GM21786 (cell line): ENCODE data around the gene MFSD2B.
"Not testable (repeated sequence)": the region's sequence is repeated elsewhere in the genome, so short reads cannot be mapped to it uniquely, and the experiment has no call there.

ENCODE experiments used
- ATAC-seq: cut with Tn5 transposase; IDR thresholded peaks from one replicate; pipeline ENCODE4 v1.9.1; 2021; ENCODE audit not compliant: unreplicated experiment

Gene MFSD2B, protein sequence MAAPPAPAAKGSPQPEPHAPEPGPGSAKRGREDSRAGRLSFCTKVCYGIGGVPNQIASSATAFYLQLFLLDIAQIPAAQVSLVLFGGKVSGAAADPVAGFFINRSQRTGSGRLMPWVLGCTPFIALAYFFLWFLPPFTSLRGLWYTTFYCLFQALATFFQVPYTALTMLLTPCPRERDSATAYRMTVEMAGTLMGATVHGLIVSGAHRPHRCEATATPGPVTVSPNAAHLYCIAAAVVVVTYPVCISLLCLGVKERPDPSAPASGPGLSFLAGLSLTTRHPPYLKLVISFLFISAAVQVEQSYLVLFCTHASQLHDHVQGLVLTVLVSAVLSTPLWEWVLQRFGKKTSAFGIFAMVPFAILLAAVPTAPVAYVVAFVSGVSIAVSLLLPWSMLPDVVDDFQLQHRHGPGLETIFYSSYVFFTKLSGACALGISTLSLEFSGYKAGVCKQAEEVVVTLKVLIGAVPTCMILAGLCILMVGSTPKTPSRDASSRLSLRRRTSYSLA

DNA sequence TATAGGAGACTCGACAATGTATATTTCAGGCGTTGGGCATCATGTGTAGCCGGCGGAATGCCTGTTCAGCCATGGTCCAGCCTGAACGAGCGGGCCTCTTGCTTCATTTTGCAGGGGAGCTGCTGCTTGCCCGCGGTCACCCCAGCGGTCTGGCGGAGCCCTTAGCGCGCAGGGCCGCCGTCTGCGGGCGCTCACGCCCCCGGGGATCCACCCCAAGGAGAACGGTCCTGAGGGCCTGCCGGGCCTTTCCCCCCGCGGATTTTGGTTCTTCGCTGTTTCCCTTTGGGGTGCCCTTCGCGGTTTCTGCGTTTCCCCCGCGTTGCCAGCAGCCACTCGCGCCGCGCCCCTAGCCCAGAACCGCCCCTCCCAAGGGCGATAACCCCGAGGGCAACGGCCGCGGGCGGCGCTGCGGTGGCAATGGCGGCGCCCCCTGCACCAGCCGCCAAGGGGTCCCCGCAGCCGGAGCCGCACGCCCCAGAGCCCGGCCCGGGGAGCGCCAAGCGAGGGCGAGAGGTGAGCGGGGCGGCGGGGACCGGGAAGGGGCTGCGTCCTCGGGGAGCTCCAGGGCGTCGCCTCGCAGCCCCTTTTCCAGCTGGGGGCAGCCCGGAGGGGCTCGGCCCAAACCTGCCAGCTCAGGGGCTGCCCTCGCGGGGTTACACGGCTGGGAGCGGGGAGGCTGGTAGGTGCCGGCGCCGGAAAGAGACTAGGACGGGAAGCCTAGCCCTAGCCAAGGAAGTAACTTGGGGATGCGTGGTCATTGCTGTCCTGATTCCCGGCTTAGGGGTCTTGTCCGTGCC is at the start of gene MFSD2B:
Gene MFSD2B (plus strand): TSS at position 406 of the 797 bp plus-strand sequence. CDS start 12 bp downstream, at position 418.
- ATAC-seq = no peak

DNA sequence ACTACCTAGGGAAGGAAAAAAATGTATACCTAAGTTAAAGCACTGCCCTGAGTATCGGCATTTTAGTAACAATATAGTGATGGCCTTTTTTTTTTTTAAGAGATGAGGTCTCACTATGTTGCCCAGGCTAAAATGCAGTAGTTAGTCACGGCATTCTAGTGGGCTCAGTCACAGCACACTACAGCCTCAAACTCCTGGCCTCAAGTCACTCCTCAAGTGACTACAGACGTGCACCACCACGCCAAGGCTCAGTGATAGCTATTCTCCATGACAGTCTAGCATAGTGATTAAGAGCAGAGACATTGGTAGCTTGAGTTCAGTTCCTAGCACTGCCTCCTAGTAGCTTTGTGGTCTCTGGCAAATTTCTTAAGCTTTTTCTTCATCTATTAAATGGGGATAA is 42.0 kb upstream of the MFSD2B start:
- ATAC-seq = no peak

DNA sequence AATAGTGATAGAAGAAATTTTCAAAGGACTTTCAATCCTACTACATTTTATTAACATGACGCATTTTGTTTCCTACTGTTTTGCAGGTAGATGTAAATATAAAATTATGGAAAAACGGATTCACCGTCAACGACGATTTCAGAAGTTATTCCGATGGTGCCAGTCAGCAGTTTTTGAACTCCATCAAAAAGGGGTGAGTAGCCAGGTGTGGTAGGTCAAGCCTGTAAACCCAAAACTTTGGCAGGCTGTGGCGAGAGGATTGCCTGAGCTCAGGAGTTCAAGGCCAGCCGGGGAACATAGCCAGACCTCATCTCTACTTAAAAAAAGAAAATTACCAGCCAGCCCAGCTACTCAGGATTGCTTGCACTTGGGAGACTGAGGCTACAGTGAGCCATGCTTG is 33.0 kb upstream of the MFSD2B start:
- ATAC-seq = no peak

DNA sequence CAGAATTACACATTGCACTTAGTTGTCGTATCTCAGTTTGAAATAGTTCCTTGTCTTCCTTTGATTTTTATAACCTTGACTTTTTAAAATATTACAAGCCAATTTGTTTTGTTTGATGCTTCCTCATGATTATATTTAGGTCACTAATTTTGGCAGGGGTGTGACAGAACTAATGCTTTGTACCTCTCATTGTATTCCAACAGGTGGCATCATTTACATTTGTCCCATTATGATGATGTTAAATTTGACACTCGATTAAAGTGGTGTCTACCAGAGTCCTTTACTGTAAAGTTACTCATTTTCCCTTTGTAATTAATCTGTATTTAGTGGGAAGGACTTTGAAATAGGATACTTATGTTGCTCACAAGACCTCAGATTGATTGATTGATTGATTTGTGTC is 21.5 kb upstream of the MFSD2B start:
- ATAC-seq = no peak

DNA sequence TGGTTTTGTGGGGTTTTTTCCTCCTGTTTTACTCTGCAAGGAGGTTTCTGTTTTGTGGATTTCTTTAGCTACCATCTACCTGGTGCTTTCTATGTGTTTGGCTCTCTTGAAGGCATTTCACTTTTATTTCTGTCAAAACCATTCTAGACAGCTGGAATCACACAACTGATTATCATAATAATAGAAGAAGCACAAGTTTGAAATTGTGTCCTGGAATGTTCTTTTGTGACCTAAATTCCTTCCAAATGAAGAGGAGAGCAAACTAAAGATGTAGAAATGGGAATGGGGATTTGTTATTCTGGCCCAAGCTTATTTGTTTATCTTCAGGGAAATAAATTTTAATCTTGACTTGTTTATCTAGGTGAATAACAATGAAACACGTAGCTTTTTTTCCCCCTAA is 17.0 kb upstream of the MFSD2B start:
- ATAC-seq = no peak

DNA sequence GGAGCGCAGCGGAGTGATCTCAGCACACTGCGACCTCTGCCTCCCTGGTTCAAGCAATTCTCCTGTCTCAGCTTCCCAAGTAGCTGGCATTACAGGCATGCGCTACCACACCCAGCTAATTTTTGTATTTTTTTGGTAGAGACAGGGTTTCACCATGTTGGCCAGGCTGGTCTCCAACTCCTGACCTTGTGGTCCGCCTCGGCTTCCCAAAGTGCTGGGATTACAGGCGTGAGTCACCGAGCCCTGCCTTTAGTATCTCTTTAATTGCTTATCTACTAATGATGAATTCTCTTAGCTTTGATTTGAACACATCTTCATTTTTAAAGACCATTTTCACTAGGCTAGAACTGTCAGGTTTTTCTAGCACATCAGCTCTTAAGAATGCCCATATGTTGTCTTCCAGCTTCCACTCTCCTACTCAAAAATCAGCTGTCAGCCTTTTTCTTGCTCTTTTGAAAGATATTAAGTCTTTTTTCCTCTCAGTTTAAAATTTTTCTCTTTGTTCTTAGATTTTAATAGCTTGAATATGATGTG is 16.1 kb upstream of the MFSD2B start:
- ATAC-seq = no peak

DNA sequence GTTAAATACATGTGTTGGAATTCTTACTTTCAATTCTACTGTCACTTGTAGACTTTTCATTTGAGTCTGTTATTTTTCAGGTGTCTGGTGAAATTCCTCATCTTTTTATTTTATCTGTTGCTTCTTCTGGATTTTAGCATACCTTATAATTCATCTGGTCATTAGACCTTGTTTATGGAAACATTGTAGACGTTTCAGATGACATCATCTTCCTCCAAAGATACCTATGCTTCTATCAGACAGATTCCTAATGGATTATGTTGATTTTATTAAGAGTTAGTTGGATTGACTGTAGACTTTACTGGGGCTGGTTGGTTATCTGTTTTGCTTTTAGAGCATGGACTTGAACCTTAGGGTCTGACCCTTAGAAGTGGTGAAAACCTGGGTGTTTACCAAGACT is 15.3 kb upstream of the MFSD2B start:
- ATAC-seq = no peak

DNA sequence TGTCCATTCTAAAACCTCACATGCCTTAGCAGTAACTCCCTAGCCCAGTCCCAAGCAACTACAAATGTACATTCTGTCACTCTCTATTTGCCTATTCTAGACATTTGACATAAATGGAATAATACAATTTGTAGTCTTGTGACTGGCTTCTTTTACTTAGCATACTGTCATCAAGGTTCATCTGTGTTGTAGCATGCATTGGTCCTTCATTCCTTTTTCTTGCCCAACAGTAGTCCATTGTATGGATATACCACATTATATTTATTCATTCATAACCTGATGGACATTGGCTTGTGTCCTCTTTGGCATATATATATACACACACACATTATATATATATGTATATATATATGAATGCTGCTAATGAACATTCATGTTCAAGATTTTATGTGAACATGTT is 2.2 kb upstream of the MFSD2B start:
- no peak for ATAC-seq

DNA sequence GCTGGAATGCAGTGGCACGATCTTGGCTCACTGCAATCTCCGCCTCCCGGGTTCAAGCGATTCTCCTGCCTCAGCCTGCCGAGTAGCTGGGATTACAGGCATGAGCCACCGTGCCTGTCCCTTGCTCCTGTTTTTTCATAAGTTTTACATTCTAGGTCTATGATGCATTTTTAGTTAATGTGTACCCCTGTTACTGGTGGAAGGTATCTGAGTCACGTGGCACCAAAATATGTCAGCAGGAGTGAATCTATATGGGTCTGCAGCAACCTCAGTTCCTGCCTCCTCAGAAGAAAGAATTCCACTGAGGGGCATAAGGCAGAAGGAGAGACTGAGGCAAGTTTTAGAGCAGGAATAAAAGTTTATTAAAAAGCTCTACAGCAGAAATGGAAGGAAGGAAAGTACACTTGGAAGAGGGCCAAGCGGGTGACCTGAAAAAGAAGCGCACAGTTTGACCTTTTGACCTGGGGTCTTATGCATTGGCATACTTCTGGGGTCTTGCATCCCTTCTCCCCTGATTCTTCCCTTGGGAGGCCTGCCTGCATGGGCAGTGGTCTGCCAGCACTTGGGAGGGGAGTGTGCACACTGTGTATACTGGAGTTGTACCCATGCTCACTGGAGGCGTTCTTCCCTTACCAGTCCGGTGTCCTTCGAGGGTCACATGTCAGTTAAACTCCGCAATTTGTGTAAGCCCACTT is 1.1 kb upstream of the MFSD2B start:
- no peak for ATAC-seq

DNA sequence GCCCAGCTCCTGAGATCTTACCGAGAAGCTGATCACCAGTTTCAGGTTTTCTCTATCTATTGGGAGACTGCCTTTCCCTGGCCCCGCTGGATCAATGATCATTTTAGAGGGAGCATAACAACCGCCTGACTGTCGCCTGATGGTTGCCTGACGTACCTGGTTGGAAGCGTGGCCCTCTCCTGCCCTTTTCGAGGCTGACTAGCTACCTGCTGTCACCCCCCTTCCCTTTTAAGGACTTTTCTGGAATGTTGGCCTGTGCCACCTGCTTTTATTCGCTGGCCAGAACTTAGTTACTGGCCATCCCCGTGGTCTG is 562 bp upstream of the MFSD2B start:
- no peak for ATAC-seq

DNA sequence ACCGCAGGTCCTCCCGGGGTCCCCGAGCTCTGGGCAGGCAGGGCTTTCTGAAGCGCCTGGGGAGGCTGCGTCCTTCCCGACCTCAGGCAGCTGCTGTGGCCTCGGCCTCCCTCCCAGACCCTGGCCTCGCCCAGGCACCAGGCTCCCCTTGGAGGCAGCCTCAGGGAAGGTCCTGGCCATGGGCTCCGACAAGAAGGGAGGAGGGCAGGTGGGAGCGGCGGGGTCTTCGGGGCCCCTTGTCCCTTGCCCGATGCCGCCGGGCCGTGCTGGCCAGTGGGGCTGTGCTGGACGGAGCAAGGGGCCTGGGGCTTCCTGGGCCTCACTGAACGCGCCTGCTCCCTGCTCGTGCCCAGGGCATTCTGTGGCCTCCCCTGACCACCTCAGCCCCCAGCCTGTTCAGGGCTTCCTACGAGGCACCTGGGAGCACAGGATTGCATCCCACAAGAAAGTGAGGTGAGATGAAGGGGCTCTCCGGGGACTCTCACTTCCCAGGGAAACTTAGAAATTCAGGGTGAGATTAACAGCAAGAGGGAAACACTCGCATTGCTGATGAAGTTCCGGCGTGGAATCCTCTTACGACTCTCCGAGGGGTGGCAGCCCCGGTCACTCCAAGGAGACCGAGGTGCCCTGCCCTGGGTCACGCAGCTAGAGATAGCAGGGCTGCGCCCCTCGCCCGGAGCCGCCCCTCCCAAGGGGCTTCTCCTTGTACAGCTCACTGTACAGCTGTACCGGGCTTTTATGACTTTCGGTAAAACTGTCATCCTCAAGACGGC is 778 bp downstream of the MFSD2B start:
- ATAC-seq = no peak

DNA sequence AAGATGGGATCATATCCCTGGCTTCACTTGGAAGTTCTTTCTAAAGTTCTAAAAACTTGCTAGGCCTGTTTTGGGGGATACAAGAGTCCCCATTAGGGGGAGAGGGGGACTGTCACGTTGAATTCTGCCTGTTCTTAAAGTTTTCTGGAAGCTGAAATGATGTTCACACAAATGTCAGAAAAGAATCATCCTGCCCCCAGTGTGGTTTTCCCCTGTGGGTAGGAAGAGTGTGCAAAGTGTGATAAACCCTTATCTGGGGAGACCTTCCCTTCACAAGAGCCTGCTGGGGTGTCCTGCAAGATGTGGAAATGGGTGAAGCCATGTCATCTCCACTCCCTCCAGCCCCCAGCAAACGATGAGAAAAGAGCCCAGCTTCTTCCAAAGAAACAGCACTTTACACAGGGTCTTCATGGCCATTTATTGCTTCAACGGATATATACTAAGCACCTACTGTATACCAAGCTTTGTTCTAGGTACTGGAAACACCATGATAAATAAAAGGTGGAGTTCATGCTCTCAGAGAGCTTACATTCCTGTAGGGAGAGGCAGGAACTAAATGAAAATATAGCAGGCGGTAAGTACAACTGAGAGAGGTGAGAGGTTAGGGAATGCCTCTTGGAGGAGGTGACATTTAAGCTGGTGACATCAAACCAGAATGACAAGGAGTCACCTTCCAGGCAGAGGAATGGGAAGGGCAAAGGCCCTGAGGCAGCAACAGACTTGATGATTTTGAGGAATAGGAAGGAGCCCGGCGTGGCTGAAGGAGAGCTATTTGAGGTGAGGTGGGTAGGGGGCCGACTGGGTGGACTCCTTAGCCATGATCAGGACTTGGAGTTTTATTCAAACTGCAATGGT is 1.6 kb downstream of the MFSD2B start:
- ATAC-seq = no peak

DNA sequence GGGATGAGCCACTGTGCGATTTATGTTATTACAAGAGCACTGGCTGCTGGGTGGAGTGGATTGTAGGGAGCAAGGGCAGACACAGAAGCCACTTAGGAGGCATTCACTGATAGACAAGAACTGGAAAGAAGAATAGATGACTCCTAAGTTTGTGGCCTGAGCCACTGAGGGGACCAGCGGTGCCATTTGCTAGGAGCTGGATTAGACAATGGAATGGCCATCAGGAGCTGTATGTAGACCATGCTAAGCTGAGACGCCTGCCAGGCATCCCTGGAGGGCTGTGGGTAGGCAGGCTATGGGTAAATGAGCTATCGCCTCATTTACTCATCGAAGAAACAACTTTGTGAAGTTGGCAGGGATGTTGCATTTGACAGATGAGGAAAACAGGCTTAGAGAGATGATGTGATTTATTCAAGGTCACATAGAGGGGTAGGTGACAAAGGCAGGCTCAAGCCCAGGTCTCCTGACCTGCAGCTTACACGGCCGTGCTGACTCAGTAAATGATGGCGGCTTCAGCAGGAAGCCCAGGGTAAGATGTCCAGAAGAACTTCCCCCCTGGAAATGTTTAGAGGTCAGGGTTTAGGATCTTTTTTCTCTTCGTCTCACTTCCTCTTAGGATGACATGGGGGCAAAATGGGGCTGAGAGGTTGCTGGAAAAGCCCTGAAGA is 2.8 kb downstream of the MFSD2B start:
- ATAC-seq = no peak

DNA sequence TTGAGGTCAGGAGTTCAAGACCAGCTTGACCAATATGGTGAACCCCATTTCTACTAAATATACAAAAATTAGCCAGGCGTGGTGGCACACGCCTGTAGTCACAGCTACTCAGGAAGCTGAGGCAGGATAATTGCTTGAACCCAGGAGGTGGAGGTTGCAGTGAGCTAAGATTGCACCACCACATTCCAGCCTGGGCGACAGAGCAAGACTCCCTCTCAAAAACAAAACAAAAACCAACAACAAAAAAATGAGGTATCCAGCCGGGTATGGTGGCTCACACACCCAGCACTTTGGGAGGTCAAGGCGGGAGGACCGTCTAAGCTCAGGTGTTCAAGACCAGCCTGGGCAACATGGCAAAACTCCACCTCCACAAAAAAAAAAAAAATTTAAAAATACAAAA is 5.0 kb downstream of the MFSD2B start:
- not testable (repeated sequence) for ATAC-seq

DNA sequence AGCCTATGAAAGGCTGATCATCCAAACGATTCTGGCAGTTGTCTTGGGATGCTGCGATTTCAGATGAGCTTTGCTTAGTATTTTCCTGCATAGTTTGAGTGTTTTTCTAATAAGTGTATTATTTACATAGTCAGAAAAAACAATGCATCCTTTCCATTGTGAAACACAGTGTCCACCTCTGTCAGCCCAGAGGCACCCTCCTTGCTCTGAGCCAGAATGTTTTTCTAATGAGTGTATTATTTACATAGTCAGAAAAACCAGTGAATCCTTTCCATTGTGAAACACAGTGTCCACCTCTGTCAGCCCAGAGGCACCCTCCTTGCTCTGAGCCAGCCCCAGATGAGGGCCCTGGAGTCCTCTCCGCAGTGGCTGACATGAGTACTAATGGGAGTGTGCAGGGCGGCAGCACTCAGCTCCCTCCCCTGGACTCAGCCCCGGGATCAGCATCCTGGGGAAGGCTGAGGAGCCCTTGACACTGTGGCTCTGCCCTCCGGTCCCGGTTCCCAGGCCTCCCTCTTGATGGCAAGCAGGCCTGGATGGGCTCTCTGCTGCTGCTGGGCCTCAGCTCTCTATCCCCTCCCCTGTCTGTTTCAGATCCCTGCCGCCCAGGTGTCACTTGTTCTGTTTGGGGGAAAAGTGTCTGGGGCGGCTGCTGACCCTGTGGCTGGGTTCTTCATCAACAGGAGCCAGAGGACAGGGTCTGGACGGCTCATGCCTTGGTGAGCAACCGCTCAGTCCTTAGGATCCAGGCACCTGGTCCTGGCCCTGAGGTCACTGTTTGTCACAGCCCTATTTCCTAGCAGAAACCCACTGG is 5.9 kb downstream of the MFSD2B start:
- no peak for ATAC-seq

DNA sequence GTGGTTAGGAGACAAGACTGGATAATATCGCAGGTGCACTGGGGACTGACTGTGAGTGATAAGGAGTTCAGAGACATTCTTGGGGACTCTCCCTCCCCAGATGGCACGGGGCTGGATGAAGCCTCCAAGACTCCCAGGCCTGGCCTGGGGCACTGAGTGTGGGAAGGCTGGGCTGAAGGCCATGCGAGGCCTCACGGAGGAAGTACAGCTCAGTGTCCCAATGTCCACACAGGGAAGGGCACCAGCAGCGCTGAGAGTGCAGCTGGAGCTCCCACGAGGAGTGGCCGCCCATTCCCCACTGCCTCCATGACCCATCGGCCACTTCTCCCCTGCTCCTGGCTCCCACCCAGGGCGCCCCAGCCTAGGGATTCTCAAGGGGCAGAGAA is 6.5 kb downstream of the MFSD2B start:
- no peak for ATAC-seq

DNA sequence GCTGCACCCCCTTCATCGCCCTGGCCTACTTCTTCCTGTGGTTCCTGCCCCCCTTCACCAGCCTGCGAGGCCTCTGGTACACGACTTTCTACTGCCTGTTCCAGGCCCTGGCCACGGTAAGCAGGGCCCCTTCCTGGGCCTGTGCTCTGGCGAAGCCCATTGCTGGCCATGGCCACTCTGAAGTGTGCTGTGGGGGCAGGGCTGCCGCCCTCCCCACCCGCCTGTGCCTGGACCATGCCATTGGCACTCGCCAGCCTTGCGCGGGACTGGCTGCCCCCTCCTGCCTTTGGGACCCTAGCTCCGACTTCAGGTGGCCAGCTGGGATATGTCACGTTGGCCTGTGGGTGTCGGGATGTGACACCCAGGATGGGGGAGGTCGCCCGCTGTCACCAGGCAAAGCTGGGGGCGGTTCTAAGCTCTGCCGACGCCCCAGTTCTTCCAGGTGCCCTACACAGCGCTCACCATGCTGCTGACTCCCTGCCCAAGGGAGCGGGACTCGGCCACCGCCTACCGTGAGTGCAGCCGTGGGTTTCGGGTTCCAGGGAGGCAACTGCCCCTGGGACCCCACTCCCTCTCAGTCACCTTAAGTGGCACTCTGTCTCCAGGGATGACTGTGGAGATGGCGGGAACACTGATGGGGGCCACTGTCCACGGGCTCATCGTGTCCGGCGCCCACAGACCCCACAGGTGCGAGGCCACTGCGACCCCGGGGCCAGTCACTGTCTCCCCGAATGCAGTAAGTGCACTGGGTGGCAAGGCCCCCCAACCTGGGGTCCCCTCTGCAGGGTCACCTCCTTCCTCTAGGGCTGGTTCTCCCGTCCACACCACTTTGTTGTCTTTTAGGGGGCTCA is 7.2 kb downstream of the MFSD2B start:
- no peak for ATAC-seq

DNA sequence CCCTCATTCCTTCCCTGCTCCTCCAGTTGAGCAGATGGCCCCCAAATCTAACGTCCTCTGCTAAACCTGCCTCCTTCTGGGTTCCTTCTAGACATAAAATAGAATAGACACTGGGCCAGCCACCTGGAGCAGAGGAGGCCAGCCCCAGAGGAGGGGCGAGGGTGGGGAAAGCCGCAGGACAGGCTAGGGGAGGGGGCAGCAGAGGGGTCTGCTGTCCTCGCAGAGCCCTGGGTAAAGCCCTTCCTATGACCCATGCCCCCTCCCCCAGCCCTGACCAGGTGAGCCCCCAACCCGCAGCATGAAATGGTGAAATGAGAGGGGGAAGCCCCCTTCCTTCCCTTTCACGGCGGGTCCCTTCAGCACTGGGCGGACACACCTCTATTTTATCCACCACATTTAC is 7.8 kb downstream of the MFSD2B start:
- ATAC-seq = no peak
